ENCODE results near the gene DAPK1.
"Not testable (repeated sequence)": the region's sequence is repeated elsewhere in the genome, so short reads cannot be mapped to it uniquely, and the experiment has no call there.

DAPK1 gene

DNA sequence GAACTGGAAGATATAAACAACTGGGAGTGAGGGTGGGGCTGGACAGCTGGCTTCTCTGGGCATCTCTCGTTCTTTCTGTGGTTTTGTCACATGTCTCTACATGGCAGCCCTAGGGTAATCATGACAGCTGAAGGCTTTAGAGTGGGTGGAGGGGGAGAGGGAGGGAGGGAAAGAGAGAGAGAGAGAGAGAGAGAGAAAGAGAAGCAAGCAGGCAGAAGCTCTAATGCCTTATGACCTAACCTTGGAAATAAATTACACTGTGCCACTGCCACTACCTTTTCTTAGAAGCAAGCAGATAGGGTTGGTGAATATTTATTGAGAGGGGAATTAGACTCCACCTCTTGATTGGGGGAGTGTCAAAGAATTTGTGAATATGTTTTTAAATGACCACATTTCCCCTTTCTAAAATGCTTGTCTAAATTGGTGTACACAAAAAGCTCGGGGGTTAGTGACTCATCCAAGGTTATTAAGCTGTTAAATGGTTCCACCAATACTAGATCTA lies 2.6 kb upstream of the DAPK1 start:
- H3K4me3 ChIP-seq (ENCODE audit: low read depth, low read length), result no peak overlapping the region
- DNase-seq (ENCODE audit: low read depth), result no peak
- TF ChIP-seq, protein P1, sequence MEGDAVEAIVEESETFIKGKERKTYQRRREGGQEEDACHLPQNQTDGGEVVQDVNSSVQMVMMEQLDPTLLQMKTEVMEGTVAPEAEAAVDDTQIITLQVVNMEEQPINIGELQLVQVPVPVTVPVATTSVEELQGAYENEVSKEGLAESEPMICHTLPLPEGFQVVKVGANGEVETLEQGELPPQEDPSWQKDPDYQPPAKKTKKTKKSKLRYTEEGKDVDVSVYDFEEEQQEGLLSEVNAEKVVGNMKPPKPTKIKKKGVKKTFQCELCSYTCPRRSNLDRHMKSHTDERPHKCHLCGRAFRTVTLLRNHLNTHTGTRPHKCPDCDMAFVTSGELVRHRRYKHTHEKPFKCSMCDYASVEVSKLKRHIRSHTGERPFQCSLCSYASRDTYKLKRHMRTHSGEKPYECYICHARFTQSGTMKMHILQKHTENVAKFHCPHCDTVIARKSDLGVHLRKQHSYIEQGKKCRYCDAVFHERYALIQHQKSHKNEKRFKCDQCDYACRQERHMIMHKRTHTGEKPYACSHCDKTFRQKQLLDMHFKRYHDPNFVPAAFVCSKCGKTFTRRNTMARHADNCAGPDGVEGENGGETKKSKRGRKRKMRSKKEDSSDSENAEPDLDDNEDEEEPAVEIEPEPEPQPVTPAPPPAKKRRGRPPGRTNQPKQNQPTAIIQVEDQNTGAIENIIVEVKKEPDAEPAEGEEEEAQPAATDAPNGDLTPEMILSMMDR (IDR thresholded peaks at IDR 0.05; ENCODE audit: low read depth, low read length, missing control alignments), result no peak

DNA sequence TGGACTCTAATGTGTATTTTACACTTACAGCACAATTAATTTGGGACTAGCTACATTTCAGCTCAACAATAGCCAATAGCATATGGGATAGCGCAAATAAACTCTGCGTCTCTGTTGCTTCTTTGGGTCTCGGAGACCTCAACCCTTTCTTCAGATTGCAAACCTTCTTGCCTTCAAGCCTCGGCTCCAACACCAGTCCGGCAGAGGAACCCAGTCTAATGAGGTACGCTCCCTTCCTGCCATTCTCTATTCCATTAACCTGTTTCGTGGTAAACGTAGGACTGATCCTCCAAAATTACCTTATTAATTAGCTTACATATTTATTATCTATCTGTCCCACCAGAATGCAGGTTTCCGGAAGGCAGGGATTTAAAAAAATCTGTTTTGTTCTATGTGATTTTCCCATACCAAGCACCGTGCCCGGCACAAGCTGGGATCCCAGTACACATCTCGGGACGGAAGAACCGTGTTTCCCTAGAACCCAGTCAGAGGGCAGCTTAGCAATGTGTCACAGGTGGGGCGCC lies 525 bp upstream of the DAPK1 start:
- peak overlapping the region; percentile 73 for H3K4me3 ChIP-seq (ENCODE audit: low read depth, low read length)
- no peak for DNase-seq (ENCODE audit: low read depth)
- in situ Hi-C loops (cut with HindIII; ENCODE audit: low sequenced_read_pairs), result no loop called here
- TF ChIP-seq, protein P1 (IDR thresholded peaks at IDR 0.05; ENCODE audit: low read depth, low read length, missing control alignments), result no peak

More for the DNA sequence above, 2.6 kb upstream of the DAPK1 start:
- in situ Hi-C loops (cut with HindIII; ENCODE audit: low sequenced_read_pairs), result no loop called here

DNA sequence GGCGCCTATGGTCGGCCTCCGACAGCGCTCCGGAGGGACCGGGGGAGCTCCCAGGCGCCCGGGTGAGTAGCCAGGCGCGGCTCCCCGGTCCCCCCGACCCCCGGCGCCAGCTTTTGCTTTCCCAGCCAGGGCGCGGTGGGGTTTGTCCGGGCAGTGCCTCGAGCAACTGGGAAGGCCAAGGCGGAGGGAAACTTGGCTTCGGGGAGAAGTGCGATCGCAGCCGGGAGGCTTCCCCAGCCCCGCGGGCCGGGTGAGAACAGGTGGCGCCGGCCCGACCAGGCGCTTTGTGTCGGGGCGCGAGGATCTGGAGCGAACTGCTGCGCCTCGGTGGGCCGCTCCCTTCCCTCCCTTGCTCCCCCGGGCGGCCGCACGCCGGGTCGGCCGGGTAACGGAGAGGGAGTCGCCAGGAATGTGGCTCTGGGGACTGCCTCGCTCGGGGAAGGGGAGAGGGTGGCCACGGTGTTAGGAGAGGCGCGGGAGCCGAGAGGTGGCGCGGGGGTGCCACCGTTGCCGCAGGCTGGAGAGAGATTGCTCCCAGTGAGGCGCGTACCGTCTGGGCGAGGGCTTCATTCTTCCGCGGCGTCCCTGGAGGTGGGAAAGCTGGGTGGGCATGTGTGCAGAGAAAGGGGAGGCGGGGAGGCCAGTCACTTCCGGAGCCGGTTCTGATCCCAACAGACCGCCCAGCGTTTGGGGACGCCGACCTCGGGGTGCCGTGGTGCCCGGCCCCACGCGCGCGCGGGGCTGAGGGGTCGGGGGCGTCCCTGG lies 561 bp downstream of the DAPK1 start:
- H3K4me3 ChIP-seq (ENCODE audit: low read depth, low read length), result peak overlapping the region; percentile 73
- no peak for DNase-seq (ENCODE audit: low read depth)
- in situ Hi-C loops (cut with HindIII; ENCODE audit: low sequenced_read_pairs), result no loop called here
- TF ChIP-seq, protein P1 (IDR thresholded peaks at IDR 0.05; ENCODE audit: low read depth, low read length, missing control alignments), result peak; percentile 24

DNA sequence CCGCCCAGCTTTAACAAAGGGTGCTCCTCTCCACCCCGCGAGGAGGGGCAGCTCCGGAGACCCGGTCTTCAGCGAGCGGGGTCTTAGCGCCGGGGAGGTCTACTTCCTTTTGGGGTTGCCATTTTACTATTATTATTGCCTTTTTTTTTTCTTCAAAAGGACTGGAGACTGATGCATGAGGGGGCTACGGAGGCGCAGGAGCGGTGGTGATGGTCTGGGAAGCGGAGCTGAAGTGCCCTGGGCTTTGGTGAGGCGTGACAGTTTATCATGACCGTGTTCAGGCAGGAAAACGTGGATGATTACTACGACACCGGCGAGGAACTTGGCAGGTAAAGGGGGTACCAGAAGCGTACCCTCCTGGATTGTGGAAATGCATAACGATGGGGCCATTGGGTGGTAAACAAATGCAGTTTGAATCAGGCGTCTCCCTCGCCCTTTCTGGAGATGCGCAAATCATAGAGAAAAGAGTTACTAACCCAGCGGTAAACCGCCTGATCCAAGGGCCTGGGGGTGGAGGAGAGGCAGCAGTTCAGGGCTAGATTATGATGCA lies 1.2 kb downstream of the DAPK1 start:
- TF ChIP-seq, protein P1 (IDR thresholded peaks at IDR 0.05; ENCODE audit: low read depth, low read length, missing control alignments), result no peak
- DNase-seq (ENCODE audit: low read depth), result no peak
- in situ Hi-C loops (cut with HindIII; ENCODE audit: low sequenced_read_pairs), result no loop called here
- peak overlapping the region; percentile 73 for H3K4me3 ChIP-seq (ENCODE audit: low read depth, low read length)

DNA sequence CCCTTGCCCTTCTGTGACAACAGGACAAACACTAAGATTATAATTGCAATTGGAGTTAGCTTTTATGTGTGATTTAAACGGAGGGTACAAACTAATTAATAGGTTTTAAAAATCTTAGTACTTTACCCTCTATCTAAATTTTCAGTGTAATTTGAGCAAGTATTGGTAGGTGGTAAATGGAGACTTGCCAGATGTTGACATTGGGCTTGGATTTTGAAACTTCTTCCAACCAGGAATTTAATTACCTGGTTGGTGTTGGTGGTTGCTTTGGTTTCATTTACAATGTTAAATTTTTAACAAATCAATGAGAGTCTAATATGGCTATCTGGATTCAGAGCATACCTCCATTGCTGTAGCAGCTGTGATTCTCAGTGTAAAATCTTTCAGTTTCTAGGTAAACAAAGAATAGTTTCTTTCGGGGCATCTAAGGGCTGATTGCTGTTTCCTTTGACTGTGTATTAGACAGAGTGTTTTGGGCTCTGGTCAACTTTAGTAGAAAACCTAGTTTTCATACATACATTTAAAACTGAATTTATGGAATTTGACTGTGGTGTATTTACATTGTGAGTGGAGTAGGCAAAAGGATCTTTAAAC lies 1.9 kb downstream of the DAPK1 start:
- TF ChIP-seq, protein P1 (IDR thresholded peaks at IDR 0.05; ENCODE audit: low read depth, low read length, missing control alignments), result no peak
- no peak for DNase-seq (ENCODE audit: low read depth)
- peak overlapping the region; percentile 73 for H3K4me3 ChIP-seq (ENCODE audit: low read depth, low read length)
- in situ Hi-C loops (cut with HindIII; ENCODE audit: low sequenced_read_pairs), result no loop called here

DNA sequence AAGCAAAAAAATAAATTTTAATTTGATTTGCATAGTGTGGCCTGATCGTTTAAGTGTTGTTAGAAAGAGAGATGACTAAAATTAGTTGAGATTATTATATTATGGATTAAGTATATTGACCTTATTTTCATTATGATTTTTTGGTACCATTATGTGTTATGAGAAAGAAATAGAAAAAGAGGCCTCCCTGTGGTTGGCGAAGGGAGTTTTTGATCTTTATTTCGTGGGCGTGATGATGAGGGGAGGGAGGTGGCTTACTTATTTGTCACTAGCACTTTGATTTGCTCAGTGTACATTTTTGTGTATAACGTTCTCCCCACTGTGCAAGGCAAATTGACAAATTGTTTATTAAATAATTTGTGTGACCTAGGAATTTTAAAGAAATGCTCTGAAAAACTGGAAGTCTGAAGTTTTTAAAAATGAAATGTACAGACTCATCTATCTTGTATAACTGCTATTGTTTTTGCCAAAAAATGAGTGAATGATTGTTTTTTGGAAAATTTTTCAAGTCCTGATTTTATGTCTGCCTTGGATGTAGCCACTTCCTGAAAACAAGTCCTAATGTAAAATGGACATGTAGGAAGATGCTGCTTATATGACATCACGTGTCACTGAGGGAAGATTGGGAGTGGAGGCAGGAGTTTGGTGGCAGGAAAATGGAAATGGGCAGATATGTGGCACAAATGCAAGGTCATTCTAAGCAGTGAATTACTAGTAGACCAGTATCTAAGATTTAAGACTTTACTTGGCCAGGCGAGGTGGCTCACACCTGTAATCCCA lies 3.0 kb downstream of the DAPK1 start:
- in situ Hi-C loops (cut with HindIII; ENCODE audit: low sequenced_read_pairs), result no loop called here
- no peak overlapping the region for H3K4me3 ChIP-seq (ENCODE audit: low read depth, low read length)
- no peak for DNase-seq (ENCODE audit: low read depth)
- TF ChIP-seq, protein P1 (IDR thresholded peaks at IDR 0.05; ENCODE audit: low read depth, low read length, missing control alignments), result peak; percentile 18

DNA sequence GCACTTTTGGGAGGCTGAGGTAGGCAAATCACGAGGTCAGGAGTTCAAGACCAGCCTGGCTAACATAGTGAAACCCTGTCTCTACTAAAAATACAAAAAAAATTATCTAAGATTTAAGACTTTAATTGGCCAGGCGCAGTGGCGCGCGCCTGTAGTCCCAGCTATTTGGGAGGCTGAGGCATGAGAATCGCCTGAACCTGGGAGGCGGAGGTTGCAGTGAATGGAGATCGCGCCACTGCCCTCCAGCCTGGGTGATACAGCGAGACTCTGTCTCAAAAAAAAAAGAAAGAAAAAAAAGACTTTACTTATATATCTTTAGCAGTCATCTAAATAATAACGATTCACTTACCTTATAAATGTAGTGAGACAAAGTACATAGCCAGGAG lies 3.6 kb downstream of the DAPK1 start:
- in situ Hi-C loops (cut with HindIII; ENCODE audit: low sequenced_read_pairs); DNase-seq (ENCODE audit: low read depth); H3K4me3 ChIP-seq (ENCODE audit: low read depth, low read length): not testable (repeated sequence)
